ENCODE results near the gene TBL1XR1. TPM values are rescaled to one million over a fixed set of nuclear protein-coding genes. Genes with fewer than 3 reads are reported as not detected.

Gene TBL1XR1
- total RNA-seq, 1 donor from 2014 or later: 372 TPM

DNA sequence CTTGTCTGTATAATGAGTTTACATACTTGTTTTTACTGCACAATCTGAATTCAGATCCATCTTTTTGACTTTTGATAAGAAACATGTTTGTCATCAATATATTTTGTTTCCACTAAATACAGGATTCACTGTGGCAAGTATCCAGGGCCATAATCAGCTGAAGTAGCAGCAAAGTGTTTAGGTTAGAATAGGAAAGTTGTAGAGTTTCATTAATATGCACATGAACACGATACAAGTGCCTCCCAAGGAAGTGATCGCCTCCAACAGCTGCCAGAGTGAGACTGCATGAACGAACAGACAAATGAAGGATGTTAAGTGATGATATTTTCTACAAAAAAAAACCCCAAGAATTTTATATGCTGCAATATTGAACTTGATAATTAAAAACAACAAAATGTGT is 204.3 kb downstream of the TBL1XR1 start:
- TF ChIP-seq, protein P1, sequence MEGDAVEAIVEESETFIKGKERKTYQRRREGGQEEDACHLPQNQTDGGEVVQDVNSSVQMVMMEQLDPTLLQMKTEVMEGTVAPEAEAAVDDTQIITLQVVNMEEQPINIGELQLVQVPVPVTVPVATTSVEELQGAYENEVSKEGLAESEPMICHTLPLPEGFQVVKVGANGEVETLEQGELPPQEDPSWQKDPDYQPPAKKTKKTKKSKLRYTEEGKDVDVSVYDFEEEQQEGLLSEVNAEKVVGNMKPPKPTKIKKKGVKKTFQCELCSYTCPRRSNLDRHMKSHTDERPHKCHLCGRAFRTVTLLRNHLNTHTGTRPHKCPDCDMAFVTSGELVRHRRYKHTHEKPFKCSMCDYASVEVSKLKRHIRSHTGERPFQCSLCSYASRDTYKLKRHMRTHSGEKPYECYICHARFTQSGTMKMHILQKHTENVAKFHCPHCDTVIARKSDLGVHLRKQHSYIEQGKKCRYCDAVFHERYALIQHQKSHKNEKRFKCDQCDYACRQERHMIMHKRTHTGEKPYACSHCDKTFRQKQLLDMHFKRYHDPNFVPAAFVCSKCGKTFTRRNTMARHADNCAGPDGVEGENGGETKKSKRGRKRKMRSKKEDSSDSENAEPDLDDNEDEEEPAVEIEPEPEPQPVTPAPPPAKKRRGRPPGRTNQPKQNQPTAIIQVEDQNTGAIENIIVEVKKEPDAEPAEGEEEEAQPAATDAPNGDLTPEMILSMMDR (IDR thresholded peaks at IDR 0.05): no peak
- intact Hi-C loops (cut with micrococcal nuclease): no loop called here
- no peak for DNase-seq
- Mint-ChIP-seq H3K4me3 (no peak overlapping the region), H3K36me3 (ENCODE audit: low read depth) (no peaks in the 10 kb centered on the region), H3K27me3 (no peaks in the 10 kb centered on the region), H3K4me1 (no peaks in the 10 kb centered on the region), H3K27ac (no peak overlapping the region), H3K9me3 (peaks cover 7% of the 10 kb centered on the region)
- ChIA-PET POLR2A (no interaction called here), CTCF (no interaction called here)
- no peak for ATAC-seq (ENCODE audit: low read depth)

DNA sequence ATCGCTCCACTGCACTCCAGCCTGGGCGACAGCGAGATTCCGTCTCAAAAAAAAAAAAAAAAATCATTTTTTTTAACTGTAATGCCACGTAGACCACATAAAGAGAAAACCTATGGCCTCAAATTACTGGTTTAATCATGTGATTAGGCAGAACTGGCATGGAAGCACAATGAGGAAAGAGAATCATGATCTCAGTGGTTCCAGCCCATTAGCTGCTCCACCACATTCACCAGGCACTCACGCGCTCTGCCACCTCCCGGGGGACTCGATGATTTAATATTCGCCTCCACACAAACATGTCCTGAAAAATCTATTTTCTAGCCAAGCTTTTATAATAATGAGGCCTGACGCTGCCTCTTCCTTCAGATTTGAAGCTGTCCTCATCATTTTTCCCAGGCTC is 204.7 kb downstream of the TBL1XR1 start:
- TF ChIP-seq, protein P1 (IDR thresholded peaks at IDR 0.05): no peak
- H3K4me3 Mint-ChIP-seq: no peak overlapping the region
- no peaks in the 10 kb centered on the region for H3K4me1 Mint-ChIP-seq
- peaks cover 7% of the 10 kb centered on the region for H3K9me3 Mint-ChIP-seq
- intact Hi-C loops (cut with micrococcal nuclease): no loop called here
- ATAC-seq (ENCODE audit: low read depth): no peak
- H3K27me3 Mint-ChIP-seq: no peaks in the 10 kb centered on the region
- ChIA-PET POLR2A (no interaction called here), CTCF (no interaction called here)
- no peaks in the 10 kb centered on the region for H3K36me3 Mint-ChIP-seq (ENCODE audit: low read depth)
- no peak for DNase-seq
- no peak overlapping the region for H3K27ac Mint-ChIP-seq

DNA sequence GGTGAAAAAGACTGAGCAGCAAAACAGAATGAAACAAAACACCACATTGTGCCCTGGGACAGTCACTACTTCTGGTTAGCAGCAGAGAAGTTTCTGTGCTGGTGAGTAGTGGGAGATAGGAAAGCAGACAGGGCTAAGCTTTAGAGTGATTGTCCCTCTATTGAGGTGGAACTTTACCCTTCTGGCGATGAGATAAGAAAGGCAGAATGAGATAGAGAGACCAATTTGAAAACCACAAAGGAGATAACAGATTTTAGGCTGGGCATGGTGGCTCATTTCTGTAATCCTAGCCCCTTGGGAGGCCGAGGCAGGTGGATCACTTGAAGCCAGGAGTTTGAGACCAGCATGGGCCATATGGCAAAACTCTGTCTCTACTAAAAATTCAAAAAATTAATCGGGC is 208.5 kb downstream of the TBL1XR1 start:
- no peaks in the 10 kb centered on the region for H3K36me3 Mint-ChIP-seq (ENCODE audit: low read depth)
- DNase-seq (no peak), ATAC-seq (ENCODE audit: low read depth) (no peak)
- no peak overlapping the region for H3K4me3 Mint-ChIP-seq
- H3K4me1 Mint-ChIP-seq: no peaks in the 10 kb centered on the region
- no peaks in the 10 kb centered on the region for H3K27me3 Mint-ChIP-seq
- TF ChIP-seq, protein P1 (IDR thresholded peaks at IDR 0.05): no peak
- no peak overlapping the region for H3K27ac Mint-ChIP-seq
- peaks cover 7% of the 10 kb centered on the region for H3K9me3 Mint-ChIP-seq
- ChIA-PET POLR2A (no interaction called here), CTCF (no interaction called here)
- intact Hi-C loops (cut with micrococcal nuclease): no loop called here

DNA sequence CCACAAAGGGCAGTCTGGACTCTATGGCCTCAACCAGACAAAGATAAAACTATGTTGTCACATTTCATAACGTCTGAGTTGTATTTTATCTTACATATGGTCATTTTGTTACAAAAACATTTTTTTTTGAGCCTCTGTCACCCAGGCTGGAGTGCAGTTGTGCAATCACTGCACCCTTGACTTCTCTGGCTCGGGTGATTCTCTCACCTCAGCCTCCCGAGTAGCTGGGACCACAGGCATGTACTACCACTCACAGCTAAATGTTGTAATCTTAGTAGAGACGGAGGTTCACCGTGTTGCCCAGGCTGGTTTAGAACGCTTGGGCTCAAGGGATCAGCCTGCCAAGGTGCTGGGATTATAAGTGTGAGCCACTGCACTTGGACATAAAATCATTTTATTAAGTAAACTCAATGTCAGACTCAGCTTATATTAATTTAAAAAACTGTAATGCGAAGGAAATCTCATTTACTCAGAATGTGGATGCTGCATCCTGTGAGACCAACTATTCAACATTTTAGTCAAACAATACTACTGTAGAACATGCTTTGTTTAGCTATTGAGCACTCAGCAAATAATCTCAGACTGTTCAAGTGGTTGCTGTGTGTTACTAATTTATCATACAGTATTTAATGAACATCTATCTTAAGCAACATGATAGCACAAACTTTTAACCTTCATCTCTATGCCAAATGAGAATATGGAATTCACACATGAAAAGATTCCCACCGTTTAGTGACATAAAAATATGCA is 209.2 kb downstream of the TBL1XR1 start:
- ATAC-seq (ENCODE audit: low read depth) (no peak), DNase-seq (no peak)
- no peak overlapping the region for H3K27ac Mint-ChIP-seq
- ChIA-PET CTCF (no interaction called here), POLR2A (no interaction called here)
- no peaks in the 10 kb centered on the region for H3K4me1 Mint-ChIP-seq
- no peaks in the 10 kb centered on the region for H3K27me3 Mint-ChIP-seq
- H3K36me3 Mint-ChIP-seq (ENCODE audit: low read depth): no peaks in the 10 kb centered on the region
- H3K9me3 Mint-ChIP-seq: peaks cover 7% of the 10 kb centered on the region
- intact Hi-C loops (cut with micrococcal nuclease): no loop called here
- no peak overlapping the region for H3K4me3 Mint-ChIP-seq
- TF ChIP-seq, protein P1 (IDR thresholded peaks at IDR 0.05): no peak

DNA sequence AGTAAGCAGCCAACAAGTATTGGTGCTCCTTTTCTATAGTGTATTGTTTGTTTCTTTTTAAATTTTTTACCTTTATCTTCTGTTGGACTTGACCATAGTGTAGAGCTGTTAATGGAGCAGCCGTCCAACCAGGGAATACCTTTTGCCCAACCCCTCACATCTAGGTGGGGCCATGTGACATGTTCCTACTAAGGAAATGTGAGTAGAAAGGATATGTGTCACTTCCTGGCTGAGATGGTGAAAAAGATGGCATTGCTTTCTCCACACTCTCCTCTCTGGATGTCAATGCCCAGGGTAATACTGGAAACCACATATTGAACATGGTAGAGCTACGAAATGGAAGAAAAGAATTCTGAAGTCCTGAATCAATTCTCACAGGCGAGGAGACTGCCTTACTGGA is 218.8 kb downstream of the TBL1XR1 start:
- Mint-ChIP-seq H3K4me3 (no peak overlapping the region), H3K27me3 (no peaks in the 10 kb centered on the region), H3K9me3 (peaks cover 6% of the 10 kb centered on the region), H3K36me3 (ENCODE audit: low read depth) (no peaks in the 10 kb centered on the region), H3K4me1 (no peaks in the 10 kb centered on the region), H3K27ac (no peak overlapping the region)
- POLR2A ChIA-PET: no interaction called here
- no peak for ATAC-seq (ENCODE audit: low read depth)
- intact Hi-C loops (cut with micrococcal nuclease): no loop called here
- no peak for DNase-seq
- TF ChIP-seq, protein P1 (IDR thresholded peaks at IDR 0.05): no peak
- CTCF ChIA-PET: no interaction called here
